SU-DHL-6 (cell line): ENCODE measurements around the gene TRPM3.

ENCODE experiments used
- EZH2phosphoT487 ChIP-seq: fragments of 200-600 bp; sonication (generic), shearing (Covaris generic); conservative IDR thresholded peaks from 2 replicates; pipeline ENCODE4 v1.6.1; 2018; ENCODE audit warnings: mild to moderate bottlenecking, antibody characterized with exemption, low read length, moderate library complexity, mixed read lengths
- TF ChIP-seq, protein P1 (sequence below): fragments of 200-600 bp; sonication (generic); IDR thresholded peaks from one replicate; pipeline ENCODE4 v1.5.1; 2017; ENCODE audit warnings: antibody characterized with exemption, mild to moderate bottlenecking, low read length, moderate library complexity; ENCODE audit not compliant: insufficient read depth, poor library complexity, severe bottlenecking

DNA sequence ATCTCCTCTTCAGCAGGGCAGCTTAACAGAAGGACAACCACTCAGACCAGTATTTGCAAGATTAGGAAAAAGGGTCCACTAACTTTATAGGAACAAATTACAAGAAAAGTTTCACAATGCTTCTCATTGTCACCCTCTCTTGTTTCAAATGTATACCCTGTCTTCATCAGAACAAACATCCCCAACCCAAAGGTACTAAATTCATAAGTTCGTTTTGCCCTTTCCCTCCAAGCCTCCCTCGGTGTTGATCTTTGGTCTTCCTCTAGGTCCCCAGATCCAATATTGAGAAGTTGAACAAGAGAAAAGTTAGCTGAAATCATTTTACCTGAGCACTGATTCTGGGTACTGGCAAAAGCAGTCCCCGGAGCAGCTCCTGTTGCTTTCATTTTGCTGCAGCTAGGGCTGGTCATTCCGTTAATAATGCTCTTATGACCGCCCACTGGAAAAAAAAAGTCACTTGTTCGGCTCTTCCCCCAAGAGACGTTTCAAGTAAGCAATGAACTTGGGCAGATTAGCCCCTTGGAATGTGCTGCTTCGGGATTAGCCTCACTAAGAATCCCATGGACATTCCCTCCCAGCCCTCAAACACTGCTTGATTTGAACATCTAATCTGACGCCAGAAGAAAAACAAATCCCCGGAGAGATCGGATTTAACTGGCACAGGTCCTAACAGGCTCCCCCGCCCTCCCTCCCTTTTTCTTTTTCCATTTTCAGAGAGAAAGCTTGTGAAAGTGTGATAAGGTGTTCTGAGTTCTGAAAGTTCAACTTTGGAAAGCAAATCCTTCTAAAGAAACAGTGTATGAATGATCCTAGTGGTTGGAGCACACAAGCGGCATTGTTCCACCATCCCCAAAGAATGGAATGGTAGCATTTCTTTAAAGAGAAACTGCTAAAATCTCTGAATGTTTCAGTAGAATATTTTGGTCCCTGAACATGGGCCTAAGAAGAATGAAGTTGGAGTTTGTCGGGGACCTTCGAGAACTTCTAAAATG lies 252.5 kb downstream of the TRPM3 start:
- TF ChIP-seq, protein P1, sequence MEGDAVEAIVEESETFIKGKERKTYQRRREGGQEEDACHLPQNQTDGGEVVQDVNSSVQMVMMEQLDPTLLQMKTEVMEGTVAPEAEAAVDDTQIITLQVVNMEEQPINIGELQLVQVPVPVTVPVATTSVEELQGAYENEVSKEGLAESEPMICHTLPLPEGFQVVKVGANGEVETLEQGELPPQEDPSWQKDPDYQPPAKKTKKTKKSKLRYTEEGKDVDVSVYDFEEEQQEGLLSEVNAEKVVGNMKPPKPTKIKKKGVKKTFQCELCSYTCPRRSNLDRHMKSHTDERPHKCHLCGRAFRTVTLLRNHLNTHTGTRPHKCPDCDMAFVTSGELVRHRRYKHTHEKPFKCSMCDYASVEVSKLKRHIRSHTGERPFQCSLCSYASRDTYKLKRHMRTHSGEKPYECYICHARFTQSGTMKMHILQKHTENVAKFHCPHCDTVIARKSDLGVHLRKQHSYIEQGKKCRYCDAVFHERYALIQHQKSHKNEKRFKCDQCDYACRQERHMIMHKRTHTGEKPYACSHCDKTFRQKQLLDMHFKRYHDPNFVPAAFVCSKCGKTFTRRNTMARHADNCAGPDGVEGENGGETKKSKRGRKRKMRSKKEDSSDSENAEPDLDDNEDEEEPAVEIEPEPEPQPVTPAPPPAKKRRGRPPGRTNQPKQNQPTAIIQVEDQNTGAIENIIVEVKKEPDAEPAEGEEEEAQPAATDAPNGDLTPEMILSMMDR = no peak
- TF ChIP-seq EZH2phosphoT487 = no peak
